Measurements from ENCODE around the gene INPP4A.

INPP4A gene

DNA sequence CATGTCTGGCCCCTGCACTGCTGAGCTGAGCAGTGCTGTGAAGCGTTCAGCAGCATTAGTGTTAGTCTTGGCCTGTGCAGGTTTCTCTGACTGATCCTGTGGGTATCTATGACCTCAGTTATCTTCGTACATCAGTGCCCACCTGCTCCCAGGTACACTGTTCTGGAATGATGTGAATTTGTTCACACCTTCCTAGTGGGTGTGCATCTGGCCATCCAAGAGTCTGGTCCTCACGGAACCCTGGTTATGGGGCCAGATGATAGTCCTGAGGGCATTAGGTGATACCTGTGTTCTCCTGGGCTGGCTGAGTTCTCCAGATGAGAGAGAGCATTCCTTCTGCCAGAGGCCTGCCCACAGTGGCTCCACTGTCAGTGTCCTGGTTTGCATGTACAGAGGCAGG is 57.2 kb downstream of the INPP4A start:
- no peak overlapping the region for H3K4me3 ChIP-seq (ENCODE audit: low read depth, low read length)
- ChIA-PET POLR2A (no interaction called here), CTCF (no interaction called here)
- no peaks in the 10 kb centered on the region for H3K36me3 ChIP-seq (ENCODE audit: control insufficient read depth in 2 of 2, insufficient read depth in 1 of 2, low read length in 2 of 2)
- no peak overlapping the region for H3K27ac ChIP-seq (ENCODE audit: extremely low read depth, low read depth, low read length)
- H3K9me3 ChIP-seq (ENCODE audit: control insufficient read depth, insufficient read depth, low read depth, low read length) = no peaks in the 10 kb centered on the region
- H3K4me1 ChIP-seq (ENCODE audit: control insufficient read depth, insufficient read depth, low read length) = peaks cover 17% of the 10 kb centered on the region
- TF ChIP-seq ZNF132 (tag by site-specific recombination; IDR thresholded peaks at IDR 0.05; ENCODE audit: borderline replicate concordance) = no peak
- TF ChIP-seq KLF17 (tag by site-specific recombination; IDR thresholded peaks at IDR 0.05) = no peak
- TF ChIP-seq ZNF140 (tag by site-specific recombination; IDR thresholded peaks at IDR 0.05) = no peak
- no peak for TF ChIP-seq ZNF623 (tag by site-specific recombination; IDR thresholded peaks at IDR 0.05)
- no peak for TF ChIP-seq SETDB1 (IDR thresholded peaks at IDR 0.05; ENCODE audit: insufficient read length, low read length)
- no peak for TF ChIP-seq ZNF10 (tag by site-specific recombination; IDR thresholded peaks at IDR 0.05)
- no peak for TF ChIP-seq ZNF791 (tag by site-specific recombination; IDR thresholded peaks at IDR 0.05)
- TF ChIP-seq ZNF114 (tag by site-specific recombination; IDR thresholded peaks at IDR 0.05) = no peak
- TF ChIP-seq ZSCAN4 (tag by site-specific recombination; IDR thresholded peaks at IDR 0.05) = no peak
- TF ChIP-seq ZNF292 (tag by site-specific recombination; IDR thresholded peaks at IDR 0.05; ENCODE audit: borderline replicate concordance, low read depth) = no peak
- TF ChIP-seq MEIS1 (CRISPR knock-in tag; IDR thresholded peaks at IDR 0.05; ENCODE audit: borderline replicate concordance) = no peak
- TF ChIP-seq ZNF121 (tag by site-specific recombination; IDR thresholded peaks at IDR 0.05) = no peak
- no peak for TF ChIP-seq ZNF350 (tag by site-specific recombination; IDR thresholded peaks at IDR 0.05)
- TF ChIP-seq ZNF548 (tag by site-specific recombination; IDR thresholded peaks at IDR 0.05) = no peak
- TF ChIP-seq ZNF133 (tag by site-specific recombination; IDR thresholded peaks at IDR 0.05) = no peak
- TF ChIP-seq ZBTB49 (tag by site-specific recombination; IDR thresholded peaks at IDR 0.05; ENCODE audit: low read depth) = no peak

DNA sequence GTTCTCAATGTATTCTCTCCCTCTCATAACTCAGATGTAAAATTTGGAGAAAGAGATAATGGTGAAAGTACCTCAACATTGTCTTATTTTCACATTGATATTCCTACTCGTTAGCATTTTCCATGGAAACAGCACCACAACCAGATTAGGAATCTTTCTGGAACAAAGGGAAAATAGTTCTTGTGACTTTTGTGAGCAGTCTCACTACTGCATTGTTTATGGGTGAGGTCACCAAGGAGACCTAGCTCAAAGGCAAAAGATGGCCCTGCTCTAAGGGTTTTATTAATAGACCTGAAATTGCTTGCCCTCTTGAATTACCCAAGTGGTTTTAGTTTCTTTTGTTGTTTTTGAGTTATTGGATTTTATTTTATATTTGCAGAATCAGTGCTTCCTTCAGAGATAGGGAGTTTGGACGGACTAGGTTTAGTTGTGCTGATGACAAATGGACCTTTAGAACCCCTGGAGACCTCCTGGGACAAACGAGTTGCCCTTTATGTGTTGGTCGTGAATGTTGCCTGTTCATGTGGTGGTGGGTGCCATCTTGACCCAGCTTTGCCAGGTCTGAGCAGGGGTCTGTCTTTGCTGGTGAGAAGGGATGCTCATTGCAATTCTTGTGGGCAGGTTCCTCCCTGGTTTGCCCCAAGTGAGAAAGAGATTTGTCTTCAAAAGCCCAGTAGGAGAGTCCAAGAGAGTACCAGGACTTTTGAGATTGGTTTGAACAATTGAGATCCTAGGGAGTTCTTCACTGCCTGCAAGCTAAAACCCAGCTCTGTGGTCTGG is 58.1 kb downstream of the INPP4A start:
- H3K36me3 ChIP-seq (ENCODE audit: control insufficient read depth in 2 of 2, insufficient read depth in 1 of 2, low read length in 2 of 2) = no peaks in the 10 kb centered on the region
- H3K27ac ChIP-seq (ENCODE audit: extremely low read depth, low read depth, low read length) = no peak overlapping the region
- no peaks in the 10 kb centered on the region for H3K9me3 ChIP-seq (ENCODE audit: control insufficient read depth, insufficient read depth, low read depth, low read length)
- no peak overlapping the region for H3K4me3 ChIP-seq (ENCODE audit: low read depth, low read length)
- POLR2A ChIA-PET = no interaction called here
- CTCF ChIA-PET = interaction anchor here (0.6 to 1.6 kb wide), 4 partner anchors 15 to 732 kb away, joined by 3 to 9 read pairs (median 3); no protein-coding TSS in a partner anchor
- TF ChIP-seq ZNF311 (tag by site-specific recombination; IDR thresholded peaks at IDR 0.05; ENCODE audit: borderline replicate concordance) (no peak), PRDM1 (tag by site-specific recombination; IDR thresholded peaks at IDR 0.05) (peak; percentile 36; the same call in 1 of the 2 replicates), SCRT2 (tag by site-specific recombination; IDR thresholded peaks at IDR 0.05) (no peak), ZSCAN16 (tag by site-specific recombination; IDR thresholded peaks at IDR 0.05) (no peak), ZNF366 (tag by site-specific recombination; conservative IDR thresholded peaks at IDR 0.05) (0 out of 2 replicates have a peak, but pooled peaks have one; percentile 27), ZNF23 (tag by site-specific recombination; IDR thresholded peaks at IDR 0.05; ENCODE audit: borderline replicate concordance) (no peak), ZNF561 (tag by site-specific recombination; IDR thresholded peaks at IDR 0.05; ENCODE audit: borderline replicate concordance) (no peak)
- TF ChIP-seq, protein P1, sequence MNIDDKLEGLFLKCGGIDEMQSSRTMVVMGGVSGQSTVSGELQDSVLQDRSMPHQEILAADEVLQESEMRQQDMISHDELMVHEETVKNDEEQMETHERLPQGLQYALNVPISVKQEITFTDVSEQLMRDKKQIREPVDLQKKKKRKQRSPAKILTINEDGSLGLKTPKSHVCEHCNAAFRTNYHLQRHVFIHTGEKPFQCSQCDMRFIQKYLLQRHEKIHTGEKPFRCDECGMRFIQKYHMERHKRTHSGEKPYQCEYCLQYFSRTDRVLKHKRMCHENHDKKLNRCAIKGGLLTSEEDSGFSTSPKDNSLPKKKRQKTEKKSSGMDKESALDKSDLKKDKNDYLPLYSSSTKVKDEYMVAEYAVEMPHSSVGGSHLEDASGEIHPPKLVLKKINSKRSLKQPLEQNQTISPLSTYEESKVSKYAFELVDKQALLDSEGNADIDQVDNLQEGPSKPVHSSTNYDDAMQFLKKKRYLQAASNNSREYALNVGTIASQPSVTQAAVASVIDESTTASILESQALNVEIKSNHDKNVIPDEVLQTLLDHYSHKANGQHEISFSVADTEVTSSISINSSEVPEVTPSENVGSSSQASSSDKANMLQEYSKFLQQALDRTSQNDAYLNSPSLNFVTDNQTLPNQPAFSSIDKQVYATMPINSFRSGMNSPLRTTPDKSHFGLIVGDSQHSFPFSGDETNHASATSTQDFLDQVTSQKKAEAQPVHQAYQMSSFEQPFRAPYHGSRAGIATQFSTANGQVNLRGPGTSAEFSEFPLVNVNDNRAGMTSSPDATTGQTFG (tag by site-specific recombination; IDR thresholded peaks at IDR 0.05; ENCODE audit: borderline replicate concordance) = no peak
- peaks cover 17% of the 10 kb centered on the region for H3K4me1 ChIP-seq (ENCODE audit: control insufficient read depth, insufficient read depth, low read length)

All from HEK293 (cell line).